GM20000 (cell line): ENCODE results near the gene COPS4.
"Not testable (repeated sequence)": the region's sequence is repeated elsewhere in the genome, so short reads cannot be mapped to it uniquely, and the experiment has no call there.

Experiments
- DNase-seq: peaks from one replicate; pipeline ENCODE4 v3.0.0; 2012; ENCODE audit warnings: low spot score
- CTCF ChIP-seq: IDR thresholded peaks from 2 replicates; pipeline ENCODE4 v1.5.1; 2012; ENCODE audit warnings: mild to moderate bottlenecking, control low read depth; ENCODE audit errors: extremely low read depth, missing control alignments

Gene COPS4

GRCh38 chr4:83065266-83065665, 30.3 kb downstream of the COPS4 start:
- no peak for DNase-seq
- TF ChIP-seq CTCF, result no peak

- no peak for TF ChIP-seq CTCF
- DNase-seq, result no peak
These were observed 32.2 kb downstream of the COPS4 start for GRCh38 chr4:83067058-83067639.

- no peak for DNase-seq
- TF ChIP-seq CTCF, result no peak
These were observed 36.1 kb downstream of the COPS4 start for GRCh38 chr4:83071116-83071515.

GRCh38 chr4:83074086-83074704, 39.2 kb downstream of the COPS4 start:
- DNase-seq, result peak; percentile 73
- no peak for TF ChIP-seq CTCF

- DNase-seq, result not testable (repeated sequence)
These were observed 39.8 kb downstream of the COPS4 start for GRCh38 chr4:83074783-83075182.

- no peak for TF ChIP-seq CTCF
- no peak for DNase-seq
These were observed 40.5 kb downstream of the COPS4 start for GRCh38 chr4:83075311-83076095.

- no peak for TF ChIP-seq CTCF
- no peak for DNase-seq
These were observed 45.6 kb downstream of the COPS4 start for GRCh38 chr4:83080561-83080960.
